AG08396 (cell line): ENCODE measurements around the gene TMCO5A.

ENCODE experiments used
- DNase-seq: peaks from one replicate; pipeline ENCODE4 v3.0.0; 2012; ENCODE audit warnings: low spot score, mixed read lengths

Gene TMCO5A

GRCh38 chr15:37973856-37974255 lies 39.4 kb downstream of the TMCO5A start:
- no peak for DNase-seq

GRCh38 chr15:37978231-37978630 lies 43.8 kb downstream of the TMCO5A start:
- DNase-seq = no peak

- no peak for DNase-seq
Measured at GRCh38 chr15:37979671-37980409, 45.4 kb downstream of the TMCO5A start.

GRCh38 chr15:37981201-37981600 lies 46.8 kb downstream of the TMCO5A start:
- DNase-seq = no peak

GRCh38 chr15:37981775-37982174 lies 47.3 kb downstream of the TMCO5A start:
- no peak for DNase-seq

GRCh38 chr15:37984368-37984767 lies 49.9 kb downstream of the TMCO5A start:
- DNase-seq = no peak

GRCh38 chr15:37995461-37996347 lies 61.3 kb downstream of the TMCO5A start:
- peak; percentile 32 for DNase-seq
